Activated CD8-positive, alpha-beta T cell treated with anti-CD3 and anti-CD28 coated beads for 36 hours (primary cell): ENCODE measurements around the gene TTC33. TPM values are rescaled to one million over a fixed set of nuclear protein-coding genes. Genes with fewer than 3 reads are reported as not detected.
"Not testable (repeated sequence)": the region's sequence is repeated elsewhere in the genome, so short reads cannot be mapped to it uniquely, and the experiment has no call there.

Experiments
- ATAC-seq: fragments of 200-7000 bp; cut with Tn5 transposase; one replicate; pipeline ENCODE4 v1.10.0; 2021; ENCODE audit warnings: mild to moderate bottlenecking, moderate library complexity
- CTCF ChIA-PET: fragments of 350-600 bp; sonication (Branson Sonifier 250); formaldehyde crosslinking; loops from one replicate; lab custom pipeline; 2021; ENCODE audit warnings: antibody characterized with exemption; lab: Charles Lee
- POLR2A ChIA-PET: fragments of 350-600 bp; sonication (Branson Sonifier 250); formaldehyde crosslinking; loops from one replicate; lab custom pipeline; 2021; ENCODE audit warnings: antibody characterized with exemption; lab: Charles Lee
- DNase-seq: peaks from one replicate; pipeline ENCODE4 v3.0.0-alpha.2; 2020
- H3K27ac Mint-ChIP-seq: one replicate; pipeline ENCODE4 v1.8.0; 2021; ENCODE audit warnings: mild to moderate bottlenecking, mixed read lengths
- H3K27me3 Mint-ChIP-seq: one replicate; pipeline ENCODE4 v1.8.0; 2021; ENCODE audit warnings: mixed read lengths
- H3K36me3 Mint-ChIP-seq: one replicate; pipeline ENCODE4 v1.8.0; 2021; ENCODE audit warnings: low read depth, mixed read lengths
- H3K4me1 Mint-ChIP-seq: one replicate; pipeline ENCODE4 v1.8.0; 2021; ENCODE audit warnings: low read depth, mixed read lengths
- H3K4me3 Mint-ChIP-seq: one replicate; pipeline ENCODE4 v1.8.0; 2021; ENCODE audit warnings: mild to moderate bottlenecking, moderate library complexity, mixed read lengths
- H3K9me3 Mint-ChIP-seq: one replicate; pipeline ENCODE4 v1.8.0; 2021; ENCODE audit warnings: mixed read lengths
- CTCF ChIP-seq: fragments of 200-600 bp; IDR thresholded peaks from one replicate; pipeline ENCODE4 v1.8.0; 2022; ENCODE audit warnings: antibody characterized with exemption, mild to moderate bottlenecking
- intact Hi-C: fragments of 100-400 bp; cut with micrococcal nuclease; formaldehyde crosslinking; loops from one replicate; pipeline ENCODE4 v1.10.0; 2022
- total RNA-seq, 2 experiments: library from RNA; stranded (reverse); gene quantifications; one replicate each; pipeline ENCODE4 v1.2.3, GENCODE V29; 2021

Gene TTC33
- total RNA-seq, 2 experiments from 2014 or later = 21.4 to 21.5 TPM

- ATAC-seq (no peak), DNase-seq (no peak)
- Mint-ChIP-seq H3K4me3 (no peak overlapping the region), H3K36me3 (peaks cover 2% of the 10 kb centered on the region), H3K27me3 (no peaks in the 10 kb centered on the region), H3K27ac (peak overlapping the region; percentile 51), H3K4me1 (peaks cover 59% of the 10 kb centered on the region), H3K9me3 (peaks cover 3% of the 10 kb centered on the region)
- POLR2A ChIA-PET = interaction anchor here (0.6 to 0.8 kb wide), 2 partner anchors 16 to 371 kb away, joined by 3 read pairs; no protein-coding TSS in a partner anchor
- CTCF ChIA-PET = no interaction called here
- TF ChIP-seq CTCF = no peak
- intact Hi-C loops = no loop called here
These were observed 106.2 kb downstream of the TTC33 start for GRCh38 chr5:40649463-40650030.

DNA sequence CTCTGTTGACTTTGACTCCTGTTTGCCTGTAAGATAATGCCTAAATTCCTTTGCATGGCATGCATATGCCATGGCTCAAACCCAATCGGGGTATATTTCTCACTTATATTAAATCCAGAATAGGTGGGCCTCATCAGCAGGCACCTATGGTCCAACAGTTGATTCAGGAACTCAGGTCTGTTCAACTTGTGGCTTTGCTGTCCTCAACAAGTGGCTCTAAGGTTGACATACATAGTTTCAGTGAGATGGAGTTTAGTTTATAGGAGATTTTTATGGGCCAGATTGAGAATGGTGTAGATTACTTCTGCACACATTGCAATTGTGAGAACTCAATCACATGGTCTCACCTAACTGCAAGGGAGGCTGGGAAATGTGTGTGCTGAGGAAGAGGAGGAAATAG lies 107.6 kb downstream of the TTC33 start:
- ATAC-seq (no peak), DNase-seq (no peak)
- intact Hi-C loops = no loop called here
- Mint-ChIP-seq H3K4me1 (peaks cover 46% of the 10 kb centered on the region), H3K27ac (no peak overlapping the region), H3K4me3 (no peak overlapping the region), H3K36me3 (peaks cover 4% of the 10 kb centered on the region), H3K9me3 (peaks cover 9% of the 10 kb centered on the region), H3K27me3 (no peaks in the 10 kb centered on the region)
- no peak for TF ChIP-seq CTCF
- ChIA-PET CTCF (no interaction called here), POLR2A (no interaction called here)

- H3K4me1 Mint-ChIP-seq = peaks cover 38% of the 10 kb centered on the region
- POLR2A ChIA-PET = no interaction called here
- CTCF ChIA-PET = no interaction called here
- peaks cover 4% of the 10 kb centered on the region for H3K36me3 Mint-ChIP-seq
- no peak for ATAC-seq
- no peak overlapping the region for H3K4me3 Mint-ChIP-seq
- no peak for TF ChIP-seq CTCF
- no peaks in the 10 kb centered on the region for H3K27me3 Mint-ChIP-seq
- DNase-seq = no peak
- H3K27ac Mint-ChIP-seq = no peak overlapping the region
- intact Hi-C loops = no loop called here
- peaks cover 10% of the 10 kb centered on the region for H3K9me3 Mint-ChIP-seq
These were observed 109.5 kb downstream of the TTC33 start for GRCh38 chr5:40646266-40646665.

DNA sequence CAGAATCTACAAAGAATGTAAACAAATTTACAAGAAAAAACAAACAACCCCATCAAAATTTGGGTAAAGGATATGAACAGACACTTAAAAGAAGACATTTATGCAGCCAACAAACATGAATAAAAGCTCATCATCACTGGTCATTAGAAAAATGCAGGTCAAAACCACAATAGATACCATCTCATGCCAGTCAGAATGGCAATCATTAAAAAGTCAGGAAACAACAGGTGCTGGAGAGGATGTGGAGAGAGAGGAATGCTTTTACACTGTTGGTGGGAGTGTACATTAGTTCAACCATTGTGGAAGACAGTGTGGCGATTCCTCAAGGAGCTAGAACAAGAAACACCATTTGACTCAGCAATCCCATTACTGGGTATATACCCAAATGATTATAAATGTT lies 116.2 kb downstream of the TTC33 start:
- CTCF ChIA-PET = interaction anchor here (1.2 kb wide), 1 partner anchor 41 kb away, joined by 3 read pairs; no protein-coding TSS in a partner anchor
- H3K4me3 Mint-ChIP-seq, H3K27me3 Mint-ChIP-seq, H3K27ac Mint-ChIP-seq, intact Hi-C loops, POLR2A ChIA-PET, DNase-seq, ATAC-seq: not testable (repeated sequence)
- Mint-ChIP-seq H3K4me1 (peaks cover 15% of the 10 kb centered on the region), H3K9me3 (peaks cover 45% of the 10 kb centered on the region), H3K36me3 (peaks cover 23% of the 10 kb centered on the region)

DNA sequence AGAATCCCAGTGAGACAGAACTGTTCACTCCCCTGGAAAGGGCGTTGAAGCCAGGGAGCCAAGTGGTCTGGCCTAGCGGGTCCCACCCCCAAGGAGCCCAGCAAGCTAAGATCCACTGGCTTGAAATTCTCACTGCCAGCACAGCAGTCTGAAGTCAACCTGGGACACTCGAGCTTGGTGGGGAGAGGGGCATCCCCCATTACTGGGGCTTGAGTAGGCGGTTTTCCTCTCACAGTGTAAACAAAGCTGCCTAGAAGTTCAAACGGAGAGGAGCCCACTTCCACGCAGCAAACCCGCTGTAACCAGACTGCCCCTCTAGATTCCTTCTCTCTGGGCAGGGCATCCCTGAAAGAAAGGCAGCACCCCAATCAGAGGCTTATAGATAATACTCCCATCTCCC lies 121.2 kb downstream of the TTC33 start:
- intact Hi-C loops = no loop called here
- H3K4me1 Mint-ChIP-seq = peaks cover 11% of the 10 kb centered on the region
- H3K9me3 Mint-ChIP-seq = peaks cover 30% of the 10 kb centered on the region
- no peak overlapping the region for H3K4me3 Mint-ChIP-seq
- ATAC-seq (no peak), DNase-seq (peak; percentile 26)
- H3K36me3 Mint-ChIP-seq = peaks cover 18% of the 10 kb centered on the region
- TF ChIP-seq CTCF = no peak
- no peak overlapping the region for H3K27ac Mint-ChIP-seq
- CTCF ChIA-PET = no interaction called here
- POLR2A ChIA-PET = no interaction called here
- no peaks in the 10 kb centered on the region for H3K27me3 Mint-ChIP-seq
